ELR (cell line): Measurements from ENCODE around the gene FILIP1.

Experiments
- DNase-seq: peaks from one replicate; pipeline ENCODE4 v3.0.0-alpha.2; 2015; ENCODE audit warnings: low read depth

Gene FILIP1

DNA sequence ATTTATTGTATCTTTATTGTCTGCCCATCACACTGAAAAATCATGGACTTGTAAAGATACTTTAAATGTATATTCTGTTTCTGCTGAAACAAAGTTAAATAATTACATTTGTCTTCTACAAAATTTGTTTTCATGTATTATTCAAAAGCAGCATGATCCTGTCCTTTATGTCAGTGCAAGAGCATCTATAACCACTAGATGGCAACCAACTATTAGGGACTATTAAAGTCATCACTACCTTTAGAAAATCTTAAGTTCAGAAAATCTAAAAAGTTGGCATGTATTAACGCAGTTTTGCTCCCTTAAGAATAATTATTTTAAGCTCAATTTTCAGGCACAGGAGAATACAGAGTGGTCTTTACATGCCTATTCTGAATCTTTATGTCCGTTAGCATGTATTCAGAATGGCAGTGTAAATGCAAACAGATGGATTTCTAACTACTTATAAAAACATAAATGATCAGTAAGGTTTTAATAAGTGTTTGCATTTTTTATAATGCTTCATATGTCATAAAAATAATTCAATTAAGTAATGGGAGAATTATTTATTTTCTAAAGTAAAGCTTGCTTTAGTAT is 226.8 kb downstream of the FILIP1 start:
- peak; percentile 83 for DNase-seq

DNA sequence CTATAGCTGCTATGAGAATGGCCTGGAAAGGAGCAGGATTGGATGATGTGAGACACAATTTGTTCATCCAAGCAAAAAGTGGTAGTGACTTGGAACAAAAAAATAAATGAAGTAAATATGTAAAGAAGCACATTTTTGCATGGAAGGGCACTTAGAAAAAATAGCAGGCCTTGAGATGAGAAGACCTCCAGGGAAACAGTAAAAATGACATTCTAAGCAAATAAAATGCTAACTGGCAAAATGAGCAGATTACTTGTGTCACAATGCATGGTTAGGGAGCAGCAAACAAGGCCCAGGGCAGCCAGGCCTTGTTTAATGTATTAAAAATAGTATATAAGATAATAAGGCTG is 230.2 kb downstream of the FILIP1 start:
- DNase-seq: no peak

DNA sequence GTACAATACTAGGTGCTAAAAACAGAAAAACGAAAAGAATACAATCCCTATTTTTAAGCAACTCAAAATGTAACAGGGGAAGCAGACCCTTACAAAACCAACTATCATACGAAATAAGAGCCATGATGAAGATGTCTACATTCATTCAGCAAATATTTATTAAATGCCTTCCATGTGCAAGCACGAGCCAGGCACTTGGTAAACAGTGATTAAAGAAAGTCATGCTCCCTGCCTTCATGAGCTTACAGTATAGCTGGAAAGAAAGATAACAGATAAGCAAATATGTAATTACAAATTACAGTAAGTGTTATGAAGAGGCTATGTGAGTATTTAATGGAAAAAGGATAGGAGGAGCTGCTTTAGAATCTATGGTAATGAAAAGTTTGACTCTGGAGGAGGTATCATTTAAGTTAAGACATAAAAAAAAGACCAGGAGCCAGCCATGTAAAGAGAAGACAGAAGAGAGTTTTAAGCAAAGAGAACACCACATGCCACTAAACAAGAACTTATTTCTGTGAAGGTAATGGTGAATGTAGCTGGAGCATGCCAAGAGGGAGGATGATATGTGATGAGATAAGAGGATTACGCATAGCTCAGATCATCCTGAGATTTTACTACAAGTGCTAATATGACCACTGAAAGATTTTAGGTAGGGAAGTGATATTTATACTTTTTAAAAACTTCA is 230.7 kb downstream of the FILIP1 start:
- DNase-seq: no peak

DNA sequence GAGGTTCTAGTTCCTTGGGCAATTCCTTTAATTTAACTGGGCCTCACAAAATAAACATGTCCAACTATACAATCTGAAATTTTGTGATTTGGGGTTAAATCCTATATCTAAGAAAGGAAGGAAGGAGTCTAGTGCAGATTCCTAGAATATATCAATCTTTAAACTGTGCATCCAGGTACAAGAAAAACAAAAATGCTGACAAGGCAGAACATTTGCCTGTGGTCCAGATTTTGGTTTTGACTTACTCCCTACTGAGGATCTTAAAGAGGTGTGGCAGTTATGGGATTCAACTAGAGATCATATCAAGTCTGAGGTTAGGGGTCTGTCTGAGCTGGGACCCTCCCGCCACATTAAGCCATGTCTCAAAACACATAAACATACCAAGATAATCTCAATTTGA is 232.3 kb downstream of the FILIP1 start:
- no peak for DNase-seq

DNA sequence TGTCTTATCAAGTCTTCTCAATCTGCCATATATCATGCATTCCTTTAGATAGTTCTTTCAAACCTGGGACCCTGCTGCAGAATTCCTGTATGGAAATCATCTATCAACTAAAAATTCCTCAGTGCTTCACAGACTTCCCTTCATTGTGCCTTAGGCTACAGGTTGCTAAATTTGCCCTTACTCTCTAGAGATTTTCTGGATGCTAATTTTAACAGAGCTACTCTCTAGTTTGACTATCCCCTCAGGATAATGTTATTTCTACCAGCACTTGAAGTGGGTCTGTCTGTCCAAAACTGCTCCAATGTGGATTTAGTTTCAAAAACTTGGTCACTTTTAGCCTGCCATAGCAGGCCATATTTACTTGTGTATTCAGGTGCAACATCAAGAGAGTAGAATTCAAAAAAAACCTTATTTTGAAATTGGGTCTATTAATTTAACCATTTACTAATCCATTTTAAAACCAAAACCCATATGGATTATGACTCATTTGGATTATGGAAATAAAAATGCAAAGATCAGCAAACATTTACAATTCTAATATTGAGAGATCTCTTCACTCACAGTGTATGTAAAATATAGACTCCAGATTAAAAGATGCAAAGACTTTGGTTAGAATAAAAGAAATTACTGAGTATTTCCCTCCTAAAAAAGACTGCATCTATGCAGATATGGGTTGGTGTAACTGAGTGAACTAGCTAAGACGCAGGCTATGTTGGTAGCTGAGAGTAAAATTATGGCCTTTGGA is 236.1 kb downstream of the FILIP1 start:
- no peak for DNase-seq

DNA sequence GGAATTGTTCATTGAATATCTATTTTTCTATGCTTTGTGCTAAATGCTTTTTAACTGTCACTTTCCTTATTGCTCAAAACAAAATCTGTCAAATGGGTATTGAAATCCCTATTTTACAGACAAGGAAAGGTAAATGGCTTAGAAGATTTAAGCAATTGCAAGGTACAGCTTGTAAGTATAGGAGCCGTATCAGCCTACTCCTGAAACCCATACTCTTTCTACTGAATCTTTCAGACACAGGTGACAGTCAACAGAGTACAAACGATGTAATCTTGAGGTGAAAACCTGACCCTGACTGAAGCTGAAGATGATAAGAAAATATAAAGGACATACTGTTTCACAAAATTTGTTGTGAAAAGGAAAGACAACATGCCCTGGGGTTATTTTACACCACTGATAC is 243.0 kb downstream of the FILIP1 start:
- no peak for DNase-seq

DNA sequence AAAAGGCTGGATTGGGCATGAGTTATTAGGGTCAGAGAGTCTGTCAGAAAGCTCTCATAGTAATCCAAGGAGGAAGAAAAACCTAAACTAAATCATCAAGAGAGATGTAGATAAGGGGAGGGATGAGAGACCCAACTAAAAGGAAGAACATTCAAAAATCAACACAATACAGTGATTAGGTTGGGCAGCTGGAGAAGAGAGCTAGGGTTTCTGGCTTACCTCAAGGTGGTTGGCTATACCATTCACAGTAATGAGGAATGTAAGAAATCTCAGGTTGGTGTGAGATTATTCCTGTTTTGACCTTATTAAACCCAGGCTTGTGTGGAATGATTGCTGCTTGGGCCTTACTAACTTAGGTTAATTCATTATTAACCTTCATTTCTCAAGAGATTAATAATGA is 243.8 kb downstream of the FILIP1 start:
- no peak for DNase-seq

DNA sequence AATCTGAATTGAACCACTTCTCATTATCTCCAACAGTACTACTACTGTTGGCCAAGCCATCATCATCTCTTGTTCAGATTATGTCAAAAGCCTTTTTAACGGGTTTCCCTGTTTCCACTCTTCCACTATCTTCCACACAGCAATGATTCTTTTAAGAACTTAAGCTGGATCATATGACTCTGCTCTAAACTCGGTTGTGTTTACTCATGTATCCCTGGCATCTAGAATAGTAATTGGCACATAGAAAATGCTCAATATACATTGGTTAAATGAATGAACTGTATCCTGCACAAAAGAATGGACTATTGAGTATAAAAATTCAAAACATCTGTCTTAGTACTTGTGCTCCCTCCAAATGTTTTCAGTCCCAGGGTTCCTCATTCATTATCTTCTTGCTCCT is 247.2 kb downstream of the FILIP1 start:
- DNase-seq: no peak

DNA sequence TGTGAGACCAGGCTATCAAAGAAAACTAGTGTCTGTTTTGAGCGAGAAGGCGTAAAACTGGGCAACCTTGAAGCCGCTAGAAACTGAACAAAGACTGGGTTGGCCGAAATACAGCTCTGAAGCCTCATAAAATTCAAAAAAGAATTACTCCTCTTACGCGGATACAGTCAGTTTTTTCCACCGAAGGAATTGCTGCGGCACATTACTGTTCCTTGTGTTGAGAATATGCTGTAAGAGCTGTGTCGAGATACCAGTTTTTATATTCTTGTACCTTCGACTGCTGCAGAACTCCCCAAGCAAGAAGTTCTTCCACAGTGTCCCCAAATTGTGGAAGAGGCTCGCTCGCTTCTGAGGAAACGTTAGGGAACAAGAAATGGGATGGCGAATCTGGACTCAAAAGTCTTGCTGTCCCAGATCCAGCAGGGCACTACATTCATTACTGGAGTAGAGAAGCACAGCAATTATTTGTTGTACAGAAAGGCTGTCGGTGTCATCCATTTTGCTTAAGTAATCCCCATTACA is 249.5 kb downstream of the FILIP1 start:
- peak; percentile 33 for DNase-seq

DNA sequence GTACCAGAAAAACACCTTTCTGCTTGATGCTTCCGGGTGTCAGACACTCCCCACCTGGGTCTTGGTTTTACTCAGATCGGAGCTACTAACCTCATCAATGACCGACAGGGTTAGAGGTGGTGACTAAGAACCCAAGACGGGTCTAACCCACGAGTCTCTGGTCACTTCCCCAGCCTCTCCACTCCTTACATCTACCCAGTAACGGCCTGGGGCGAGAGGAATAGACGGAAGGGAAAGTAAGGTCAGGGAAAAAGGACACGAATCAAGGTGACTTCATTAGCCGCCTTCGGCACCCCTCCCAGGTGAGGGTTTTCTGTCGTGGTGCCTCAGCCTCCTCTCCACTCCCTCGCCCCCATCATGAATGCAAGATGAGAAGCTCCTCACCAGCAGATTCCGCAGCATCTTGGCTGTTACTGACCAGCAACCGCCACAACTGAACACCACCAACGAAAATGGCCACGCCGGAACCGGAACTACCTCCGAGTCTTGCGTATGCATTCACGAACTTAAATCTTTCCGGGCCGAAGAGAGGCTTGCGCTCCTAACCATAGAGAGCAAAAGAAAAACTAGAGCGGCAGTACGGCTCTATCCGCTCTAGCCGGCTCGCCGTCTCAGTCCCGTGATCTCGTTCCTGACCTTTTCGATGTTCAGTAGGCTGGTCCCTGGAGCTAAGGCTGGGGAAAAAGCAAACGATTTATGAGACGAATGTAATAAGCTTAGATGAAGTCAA is 250.1 kb downstream of the FILIP1 start, which contains the start of gene COX7A2:
TSS of gene COX7A2 (minus strand) at position 469 of the 730 bp plus-strand sequence. CDS start at position 402, 67 bp downstream.
- peak; percentile 99 for DNase-seq
